ENCODE measurements around the gene PRELID2.

- no peak for TF ChIP-seq CTCF (IDR thresholded peaks at IDR 0.05 in 4 of 5, conservative IDR thresholded peaks at IDR 0.05 in 1 of 5)
- no peak for TF ChIP-seq POLR2A (IDR thresholded peaks at IDR 0.05)
These were observed 4.5 kb downstream of the PRELID2 start for GRCh38 chr5:145830594-145830993.
